ENCODE results near the gene DHX30.

GRCh38 chr3:47872916-47873315 is 70.0 kb downstream of the DHX30 start:
- no peak for TF ChIP-seq YY1 (IDR thresholded peaks at IDR 0.05; ENCODE audit: low read depth)
- TF ChIP-seq RAD21 (IDR thresholded peaks at IDR 0.05; ENCODE audit: low read length): no peak
- TF ChIP-seq NFIC (IDR thresholded peaks at IDR 0.05; ENCODE audit: borderline replicate concordance): no peak
- no peak for TF ChIP-seq CTCF (IDR thresholded peaks at IDR 0.05)
- no peak for TF ChIP-seq PBX3 (IDR thresholded peaks at IDR 0.05)
- no peak for TF ChIP-seq TAF1 (IDR thresholded peaks at IDR 0.05; ENCODE audit: borderline replicate concordance, low read depth, low read length)
- TF ChIP-seq USF2 (IDR thresholded peaks at IDR 0.05; ENCODE audit: borderline replicate concordance, low read depth, low read length): no peak
- no peak for TF ChIP-seq JUND (IDR thresholded peaks at IDR 0.05)
- no peak for TF ChIP-seq GABPA (IDR thresholded peaks at IDR 0.05; ENCODE audit: low read depth)
- no peak for TF ChIP-seq EP300 (IDR thresholded peaks at IDR 0.05; ENCODE audit: borderline replicate concordance in 1 of 2, low read depth in 1 of 2, low read length in 1 of 2)
- no peak for TF ChIP-seq SIN3A (IDR thresholded peaks at IDR 0.05; ENCODE audit: borderline replicate concordance, low read depth, low read length)
- no peak for TF ChIP-seq EZH2phosphoT487 (IDR thresholded peaks at IDR 0.05; ENCODE audit: borderline replicate concordance, low read depth)
- no peak for TF ChIP-seq POLR2AphosphoS5 (IDR thresholded peaks at IDR 0.05; ENCODE audit: low read depth, low read length)
